AG09319 (cell line): ENCODE results near the gene EPC2.

Experiments used
- DNase-seq: peaks from one replicate; pipeline ENCODE4 v3.0.0-alpha.2; 2010; ENCODE audit warnings: low read depth; ENCODE audit errors: extremely low read depth
- CTCF ChIP-seq: IDR thresholded peaks from 2 replicates; pipeline ENCODE4 v1.5.1; 2011; ENCODE audit warnings: low read depth, mild to moderate bottlenecking, inconsistent platforms, low read length, moderate library complexity

EPC2 gene

GRCh38 chr2:148814143-148814859 lies 169.8 kb downstream of the EPC2 start:
- TF ChIP-seq CTCF, result no peak
- no peak for DNase-seq

- TF ChIP-seq CTCF, result no peak
- DNase-seq, result no peak
Observed at GRCh38 chr2:148814860-148815419, 170.4 kb downstream of the EPC2 start.

GRCh38 chr2:148816176-148816575 lies 171.6 kb downstream of the EPC2 start:
- no peak for DNase-seq
- TF ChIP-seq CTCF, result no peak

- no peak for DNase-seq
- no peak for TF ChIP-seq CTCF
Observed at GRCh38 chr2:148817210-148817708, 172.7 kb downstream of the EPC2 start.

- no peak for DNase-seq
- no peak for TF ChIP-seq CTCF
Observed at GRCh38 chr2:148819019-148819585, 174.6 kb downstream of the EPC2 start.

GRCh38 chr2:148824190-148824589 lies 179.6 kb downstream of the EPC2 start:
- no peak for TF ChIP-seq CTCF
- no peak for DNase-seq

GRCh38 chr2:148826791-148827190 lies 182.2 kb downstream of the EPC2 start:
- no peak for DNase-seq
- TF ChIP-seq CTCF, result no peak
